ENCODE measurements around the gene REV1. TPM values are rescaled to one million over a fixed set of nuclear protein-coding genes. Genes with fewer than 3 reads are reported as not detected.

REV1 gene
- total and polyA plus RNA-seq, 2 of the 13 experiments (the other 11 are each of a cell fraction or from before 2014, with no cell fraction given) = 49.1 to 71.8 TPM

GRCh38 chr2:99488539-99489062 is 1.2 kb downstream of the REV1 start (continued):
- TF ChIP-seq NFIC (IDR thresholded peaks at IDR 0.05; ENCODE audit: low read length) = no peak
- TF ChIP-seq ZNF441 (CRISPR knock-in tag; IDR thresholded peaks at IDR 0.05; ENCODE audit: borderline replicate concordance) = 0 out of 2 replicates have a peak, but pooled peaks have one; percentile 17
- TF ChIP-seq SOX13 (IDR thresholded peaks at IDR 0.05) = no peak
- TF ChIP-seq SOX13 (CRISPR knock-in tag; conservative IDR thresholded peaks at IDR 0.05 in 1 of 2, IDR thresholded peaks at IDR 0.05 in 1 of 2) = peak in 1 of 2 experiments; percentile 21; a peak in 2 of 4 replicates
- TF ChIP-seq RAD21 (CRISPR knock-in tag; IDR thresholded peaks at IDR 0.05) = no peak
- peak; percentile 55 for TF ChIP-seq SKI (IDR thresholded peaks at IDR 0.05; ENCODE audit: partially characterized antibody)
- no peak for TF ChIP-seq ELF4 (CRISPR knock-in tag; IDR thresholded peaks at IDR 0.05; ENCODE audit: borderline replicate concordance)
- peak; percentile 28; the same call in 1 of the 2 replicates for TF ChIP-seq MIXL1 (CRISPR knock-in tag; IDR thresholded peaks at IDR 0.05)
- no peak for TF ChIP-seq RBM22 (optimal IDR thresholded peaks at IDR 0.05; ENCODE audit: low read length)
- 0 out of 2 replicates have a peak, but pooled peaks have one; percentile 12 for TF ChIP-seq ZSCAN31 (CRISPR knock-in tag; IDR thresholded peaks at IDR 0.05; ENCODE audit: low read depth)
- TF ChIP-seq CREM (IDR thresholded peaks at IDR 0.05) = peak; percentile 49; the same call in 1 of the 2 replicates
- no peak for TF ChIP-seq CREM (CRISPR knock-in tag; IDR thresholded peaks at IDR 0.05)
- 0 out of 2 replicates have a peak, but pooled peaks have one; percentile 0 for TF ChIP-seq RFXANK (CRISPR knock-in tag; IDR thresholded peaks at IDR 0.05)
- no peak for TF ChIP-seq NR2F6 (IDR thresholded peaks at IDR 0.05)
- TF ChIP-seq NR2F6 (CRISPR knock-in tag; IDR thresholded peaks at IDR 0.05) = peak; percentile 35; the same call in 1 of the 2 replicates
- TF ChIP-seq PRDM10 (CRISPR knock-in tag; IDR thresholded peaks at IDR 0.05; ENCODE audit: low read depth) = peak; percentile 81
- TF ChIP-seq CENPBD1 (CRISPR knock-in tag; IDR thresholded peaks at IDR 0.05; ENCODE audit: borderline replicate concordance, low read depth) = no peak
- no peak for TF ChIP-seq ZNF543 (CRISPR knock-in tag; IDR thresholded peaks at IDR 0.05)
- TF ChIP-seq, protein P1, sequence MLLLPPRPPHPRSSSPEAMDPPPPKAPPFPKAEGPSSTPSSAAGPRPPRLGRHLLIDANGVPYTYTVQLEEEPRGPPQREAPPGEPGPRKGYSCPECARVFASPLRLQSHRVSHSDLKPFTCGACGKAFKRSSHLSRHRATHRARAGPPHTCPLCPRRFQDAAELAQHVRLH (CRISPR knock-in tag; IDR thresholded peaks at IDR 0.05; ENCODE audit: borderline replicate concordance, low read depth) = peak; percentile 17; the same call in 1 of the 2 replicates
- 0 out of 2 replicates have a peak, but pooled peaks have one; percentile 12 for TF ChIP-seq ZFP37 (CRISPR knock-in tag; IDR thresholded peaks at IDR 0.05; ENCODE audit: borderline replicate concordance)
- TF ChIP-seq LCORL (IDR thresholded peaks at IDR 0.05) = no peak
- TF ChIP-seq LCORL (CRISPR knock-in tag; IDR thresholded peaks at IDR 0.05) = no peak
- TF ChIP-seq PRDM15 (CRISPR knock-in tag; IDR thresholded peaks at IDR 0.05) = peak; percentile 85
